ENCODE data around the gene TMEM60.
A peak's percentile ranks its signal among the peaks of the same experiment; 100 is the strongest.
"Not testable (repeated sequence)": the region's sequence is repeated elsewhere in the genome, so short reads cannot be mapped to it uniquely, and the experiment has no call there.

TMEM60 gene

GRCh38 chr7:77798394-77799077, at the start of gene TMEM60, which contains the start of gene PHTF2:
Gene TMEM60, minus strand, starts transcription at chr7:77798434. Its CDS starts 4,061 bp downstream, at chr7:77794373.
Gene PHTF2, plus strand, starts transcription at chr7:77798773.
- DNase-seq (ENCODE audit: low read depth) = peak; percentile 100

GRCh38 chr7:77846317-77847092, 48.3 kb upstream of the TMEM60 start:
- DNase-seq (ENCODE audit: low read depth) = no peak

- no peak for DNase-seq (ENCODE audit: low read depth)
These were observed 45.0 kb upstream of the TMEM60 start for GRCh38 chr7:77843194-77843593.

GRCh38 chr7:77839919-77840318, 41.7 kb upstream of the TMEM60 start:
- DNase-seq (ENCODE audit: low read depth) = no peak

- DNase-seq (ENCODE audit: low read depth) = no peak
These were observed 40.8 kb upstream of the TMEM60 start for GRCh38 chr7:77838929-77839491.

- DNase-seq (ENCODE audit: low read depth) = no peak
These were observed 39.7 kb upstream of the TMEM60 start for GRCh38 chr7:77837966-77838365.

- no peak for DNase-seq (ENCODE audit: low read depth)
These were observed 39.0 kb upstream of the TMEM60 start for GRCh38 chr7:77837275-77837674.

GRCh38 chr7:77836425-77836824, 38.2 kb upstream of the TMEM60 start:
- not testable (repeated sequence) for DNase-seq (ENCODE audit: low read depth)

- DNase-seq (ENCODE audit: low read depth) = no peak
These were observed 34.9 kb upstream of the TMEM60 start for GRCh38 chr7:77833136-77833535.

- no peak for DNase-seq (ENCODE audit: low read depth)
These were observed 33.7 kb upstream of the TMEM60 start for GRCh38 chr7:77831953-77832352.

GRCh38 chr7:77831481-77831880, 33.2 kb upstream of the TMEM60 start:
- no peak for DNase-seq (ENCODE audit: low read depth)

GRCh38 chr7:77830649-77831355, 32.6 kb upstream of the TMEM60 start:
- no peak for DNase-seq (ENCODE audit: low read depth)

- DNase-seq (ENCODE audit: low read depth) = no peak
These were observed 29.8 kb upstream of the TMEM60 start for GRCh38 chr7:77827999-77828398.

- DNase-seq (ENCODE audit: low read depth) = no peak
These were observed 28.1 kb upstream of the TMEM60 start for GRCh38 chr7:77826300-77826699.

GRCh38 chr7:77825131-77825530, 26.9 kb upstream of the TMEM60 start:
- no peak for DNase-seq (ENCODE audit: low read depth)

GRCh38 chr7:77824636-77825035, 26.4 kb upstream of the TMEM60 start:
- DNase-seq (ENCODE audit: low read depth) = no peak

- no peak for DNase-seq (ENCODE audit: low read depth)
These were observed 25.6 kb upstream of the TMEM60 start for GRCh38 chr7:77823787-77824186.

GRCh38 chr7:77822269-77822668, 24.0 kb upstream of the TMEM60 start:
- no peak for DNase-seq (ENCODE audit: low read depth)

GRCh38 chr7:77820967-77821366, 22.7 kb upstream of the TMEM60 start:
- no peak for DNase-seq (ENCODE audit: low read depth)

- no peak for DNase-seq (ENCODE audit: low read depth)
These were observed 20.8 kb upstream of the TMEM60 start for GRCh38 chr7:77819021-77819420.

- no peak for DNase-seq (ENCODE audit: low read depth)
These were observed 14.9 kb upstream of the TMEM60 start for GRCh38 chr7:77813180-77813579.

- DNase-seq (ENCODE audit: low read depth) = peak; percentile 48
These were observed 14.1 kb upstream of the TMEM60 start for GRCh38 chr7:77812290-77812685.

Data from stromal cell of bone marrow (primary cell).